ENCODE measurements around the gene RGL1.

The RGL1 gene

GRCh38 chr1:183918589-183918988, 113.7 kb downstream of the RGL1 start:
- TF ChIP-seq, protein P1, sequence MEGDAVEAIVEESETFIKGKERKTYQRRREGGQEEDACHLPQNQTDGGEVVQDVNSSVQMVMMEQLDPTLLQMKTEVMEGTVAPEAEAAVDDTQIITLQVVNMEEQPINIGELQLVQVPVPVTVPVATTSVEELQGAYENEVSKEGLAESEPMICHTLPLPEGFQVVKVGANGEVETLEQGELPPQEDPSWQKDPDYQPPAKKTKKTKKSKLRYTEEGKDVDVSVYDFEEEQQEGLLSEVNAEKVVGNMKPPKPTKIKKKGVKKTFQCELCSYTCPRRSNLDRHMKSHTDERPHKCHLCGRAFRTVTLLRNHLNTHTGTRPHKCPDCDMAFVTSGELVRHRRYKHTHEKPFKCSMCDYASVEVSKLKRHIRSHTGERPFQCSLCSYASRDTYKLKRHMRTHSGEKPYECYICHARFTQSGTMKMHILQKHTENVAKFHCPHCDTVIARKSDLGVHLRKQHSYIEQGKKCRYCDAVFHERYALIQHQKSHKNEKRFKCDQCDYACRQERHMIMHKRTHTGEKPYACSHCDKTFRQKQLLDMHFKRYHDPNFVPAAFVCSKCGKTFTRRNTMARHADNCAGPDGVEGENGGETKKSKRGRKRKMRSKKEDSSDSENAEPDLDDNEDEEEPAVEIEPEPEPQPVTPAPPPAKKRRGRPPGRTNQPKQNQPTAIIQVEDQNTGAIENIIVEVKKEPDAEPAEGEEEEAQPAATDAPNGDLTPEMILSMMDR (IDR thresholded peaks at IDR 0.05; ENCODE audit: extremely low read depth, insufficient read depth, missing control alignments): no peak
- in situ Hi-C loops (cut with MboI; ENCODE audit: low pct_unique_long_range_greater_than_20kb, low sequenced_read_pairs, unreplicated experiment): no loop called here
- DNase-seq (ENCODE audit: low spot score): no peak

GRCh38 chr1:183920651-183921050, 115.7 kb downstream of the RGL1 start:
- TF ChIP-seq, protein P1 (IDR thresholded peaks at IDR 0.05; ENCODE audit: extremely low read depth, insufficient read depth, missing control alignments): no peak
- DNase-seq (ENCODE audit: low spot score): no peak
- in situ Hi-C loops (cut with MboI; ENCODE audit: low pct_unique_long_range_greater_than_20kb, low sequenced_read_pairs, unreplicated experiment): loop anchor here (10.0 kb wide), 1 partner anchor 246 kb away; no protein-coding TSS in a partner anchor

DNA sequence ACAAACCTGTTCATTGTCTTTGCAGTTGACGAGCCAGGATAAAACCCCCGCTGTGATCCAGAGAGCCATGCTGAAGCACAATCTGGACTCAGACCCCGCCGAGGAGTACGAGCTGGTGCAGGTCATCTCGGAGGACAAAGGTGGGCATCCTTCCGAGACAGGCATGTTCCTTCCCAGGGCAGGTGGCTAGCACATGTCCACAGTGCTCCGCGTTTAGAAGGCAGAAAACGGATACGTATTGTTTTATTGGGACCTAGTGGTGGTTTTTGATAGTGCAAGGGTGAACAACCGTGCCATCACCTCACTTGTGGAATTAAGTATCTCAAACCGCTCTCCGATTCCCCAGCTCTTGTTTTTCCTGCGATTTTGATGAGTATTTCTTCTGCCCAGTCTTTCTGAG, 117.3 kb downstream of the RGL1 start:
- TF ChIP-seq, protein P1 (IDR thresholded peaks at IDR 0.05; ENCODE audit: extremely low read depth, insufficient read depth, missing control alignments): no peak
- DNase-seq (ENCODE audit: low spot score): no peak
- in situ Hi-C loops (cut with MboI; ENCODE audit: low pct_unique_long_range_greater_than_20kb, low sequenced_read_pairs, unreplicated experiment): loop anchor here (10.0 kb wide), 1 partner anchor 247 kb away; no protein-coding TSS in a partner anchor

- in situ Hi-C loops (cut with MboI; ENCODE audit: low pct_unique_long_range_greater_than_20kb, low sequenced_read_pairs, unreplicated experiment): loop anchor here (10.0 kb wide), 1 partner anchor 251 kb away; no protein-coding TSS in a partner anchor
- TF ChIP-seq, protein P1 (IDR thresholded peaks at IDR 0.05; ENCODE audit: extremely low read depth, insufficient read depth, missing control alignments): no peak
- no peak for DNase-seq (ENCODE audit: low spot score)
These were observed 121.0 kb downstream of the RGL1 start for GRCh38 chr1:183925947-183926346.

- in situ Hi-C loops (cut with MboI; ENCODE audit: low pct_unique_long_range_greater_than_20kb, low sequenced_read_pairs, unreplicated experiment): loop anchor here (10.0 kb wide), 1 partner anchor 252 kb away; no protein-coding TSS in a partner anchor
- TF ChIP-seq, protein P1 (IDR thresholded peaks at IDR 0.05; ENCODE audit: extremely low read depth, insufficient read depth, missing control alignments): no peak
- no peak for DNase-seq (ENCODE audit: low spot score)
These were observed 122.1 kb downstream of the RGL1 start for GRCh38 chr1:183926983-183927382.

DNA sequence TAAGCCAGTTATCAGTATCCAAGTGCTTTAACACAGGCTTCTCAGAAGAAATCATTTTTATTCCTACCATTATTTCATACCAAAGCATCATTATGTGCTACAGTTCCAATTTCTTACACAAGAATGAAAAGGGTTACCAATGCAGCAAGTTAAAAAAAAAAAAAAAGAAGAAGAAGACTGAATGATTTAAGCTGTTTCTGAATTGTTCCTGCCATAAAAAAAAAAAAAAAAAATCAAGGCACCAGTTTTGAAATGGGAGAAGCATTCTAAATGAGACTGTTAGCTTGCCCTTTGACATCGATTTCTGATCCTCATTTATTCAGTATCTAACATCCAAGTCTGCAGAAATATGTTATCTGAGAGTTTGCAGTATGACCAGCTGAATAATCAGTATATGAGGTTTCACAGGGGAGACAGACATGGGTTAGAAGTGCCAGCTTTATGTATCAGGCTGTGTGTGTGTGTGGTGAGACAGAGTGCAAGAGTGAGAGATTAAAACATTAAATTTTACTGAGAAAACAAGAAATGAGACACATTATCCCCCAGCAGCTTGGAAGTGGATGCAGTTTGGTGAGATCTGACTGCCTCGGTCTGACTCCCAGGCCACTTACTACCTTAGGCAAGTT, 126.8 kb downstream of the RGL1 start:
- no peak for DNase-seq (ENCODE audit: low spot score)
- TF ChIP-seq, protein P1 (IDR thresholded peaks at IDR 0.05; ENCODE audit: extremely low read depth, insufficient read depth, missing control alignments): no peak
- in situ Hi-C loops (cut with MboI; ENCODE audit: low pct_unique_long_range_greater_than_20kb, low sequenced_read_pairs, unreplicated experiment): no loop called here
